GM12891 (cell line): ENCODE measurements around the gene WDR89. TPM values are rescaled to one million over a fixed set of nuclear protein-coding genes. Genes with fewer than 3 reads are reported as not detected.

ENCODE experiments used
- DNase-seq: peaks from one replicate; pipeline ENCODE4 v3.0.0; 2011; ENCODE audit warnings: low spot score; ENCODE audit not compliant: insufficient read length
- FAIRE-seq: peaks from 2 replicates; lab custom pipeline; 2011; peaks lifted over from hg19 to GRCh38; lab: Jason Lieb, UNC
- PAX5 ChIP-seq: IDR thresholded peaks from 2 replicates; pipeline ENCODE4 v1.6.1; 2011; ENCODE audit warnings: low read length, moderate library complexity, mild to moderate bottlenecking; ENCODE audit not compliant: insufficient read depth, severe bottlenecking
- POLR2A ChIP-seq: IDR thresholded peaks from 2 replicates; pipeline ENCODE4 v1.6.1; 2011; ENCODE audit warnings: low read depth, low read length, control low read depth
- POLR2AphosphoS5 ChIP-seq: IDR thresholded peaks from 2 replicates; pipeline ENCODE4 v1.6.1; 2011; ENCODE audit warnings: low read depth, low read length, control low read depth
- POU2F2 ChIP-seq: IDR thresholded peaks from 2 replicates; pipeline ENCODE4 v1.6.1; 2011; ENCODE audit warnings: low read depth, mild to moderate bottlenecking, control low read depth, low read length, moderate library complexity
- SPI1 ChIP-seq: IDR thresholded peaks from 2 replicates; pipeline ENCODE4 v1.6.1; 2011; ENCODE audit warnings: low read depth, low read length, control low read depth
- TAF1 ChIP-seq: IDR thresholded peaks from 2 replicates; pipeline ENCODE4 v1.6.1; 2011; ENCODE audit warnings: low read depth, low read length, control low read depth
- polyA plus RNA-seq: library from polyadenylated mRNA; unstranded; fragments of >200 nt; gene quantifications from one replicate; pipeline ENCODE4 v1.2.1, GENCODE V29; 2012; ENCODE audit warnings: low read depth, missing spikeins, inconsistent platforms; ENCODE audit not compliant: missing spikeins

Gene WDR89
- polyA plus RNA-seq, result 6.4 TPM

- peak; percentile 100 for FAIRE-seq
- peak; percentile 66 for DNase-seq
- TF ChIP-seq PAX5 (peak; percentile 88), TAF1 (peak; percentile 90), POLR2A (peak; percentile 94), POU2F2 (peak; percentile 53), POLR2AphosphoS5 (peak; percentile 92), SPI1 (peak; percentile 66)
These were observed at the start of gene WDR89 for GRCh38 chr14:63641473-63642228. Gene WDR89, minus strand, starts transcription at chr14:63641871. Its CDS starts 41,929 bp downstream, at chr14:63599942.

GRCh38 chr14:63689132-63689531 lies 47.5 kb upstream of the WDR89 start:
- FAIRE-seq (no peak), DNase-seq (no peak)
- TF ChIP-seq POU2F2, result no peak
- TF ChIP-seq PAX5, result no peak
- no peak for TF ChIP-seq TAF1
- no peak for TF ChIP-seq POLR2AphosphoS5
- TF ChIP-seq SPI1, result no peak
- TF ChIP-seq POLR2A, result no peak

GRCh38 chr14:63686926-63687325 lies 45.3 kb upstream of the WDR89 start:
- TF ChIP-seq PAX5, result no peak
- TF ChIP-seq TAF1, result no peak
- TF ChIP-seq POU2F2, result no peak
- no peak for TF ChIP-seq POLR2AphosphoS5
- no peak for TF ChIP-seq SPI1
- no peak for TF ChIP-seq POLR2A
- no peak for DNase-seq
- FAIRE-seq, result no peak

GRCh38 chr14:63685401-63685800 lies 43.7 kb upstream of the WDR89 start:
- no peak for FAIRE-seq

GRCh38 chr14:63682727-63683593 lies 41.3 kb upstream of the WDR89 start:
- TF ChIP-seq POU2F2 (no peak), PAX5 (no peak), POLR2A (no peak), POLR2AphosphoS5 (no peak), SPI1 (no peak), TAF1 (no peak)
- no peak for FAIRE-seq
- no peak for DNase-seq

More at GRCh38 chr14:63685401-63685800, 43.7 kb upstream of the WDR89 start:
- no peak for DNase-seq
- TF ChIP-seq POLR2A (no peak), SPI1 (no peak), TAF1 (no peak), PAX5 (no peak), POU2F2 (no peak), POLR2AphosphoS5 (no peak)

GRCh38 chr14:63678536-63678935 lies 36.9 kb upstream of the WDR89 start:
- FAIRE-seq (no peak), DNase-seq (no peak)
- TF ChIP-seq SPI1 (no peak), TAF1 (no peak), PAX5 (no peak), POLR2A (no peak), POLR2AphosphoS5 (no peak), POU2F2 (no peak)

- TF ChIP-seq POLR2A (no peak), POU2F2 (no peak), PAX5 (no peak), POLR2AphosphoS5 (no peak)
- no peak for DNase-seq
- no peak for FAIRE-seq
These were observed 36.3 kb upstream of the WDR89 start for GRCh38 chr14:63677891-63678379.

- FAIRE-seq (no peak), DNase-seq (no peak)
- TF ChIP-seq POLR2A (no peak), POLR2AphosphoS5 (no peak), TAF1 (no peak)
These were observed 34.9 kb upstream of the WDR89 start for GRCh38 chr14:63676615-63677014.

- TF ChIP-seq PAX5, result no peak
- TF ChIP-seq POLR2A, result no peak
- TF ChIP-seq POLR2AphosphoS5, result no peak
- TF ChIP-seq SPI1, result no peak
- TF ChIP-seq POU2F2, result no peak
- TF ChIP-seq TAF1, result no peak
- FAIRE-seq, result no peak
- DNase-seq, result no peak
These were observed 32.3 kb upstream of the WDR89 start for GRCh38 chr14:63673886-63674497.

GRCh38 chr14:63673255-63673654 lies 31.6 kb upstream of the WDR89 start:
- FAIRE-seq, result no peak

More at GRCh38 chr14:63673255-63673654, 31.6 kb upstream of the WDR89 start:
- DNase-seq, result no peak
- TF ChIP-seq POU2F2, result no peak
- TF ChIP-seq POLR2AphosphoS5, result no peak
- no peak for TF ChIP-seq TAF1
- TF ChIP-seq POLR2A, result no peak
- TF ChIP-seq SPI1, result no peak
- no peak for TF ChIP-seq PAX5
